Stomach (tissue), 9 donors: ENCODE results near the gene F11. TPM values are rescaled to one million over a fixed set of nuclear protein-coding genes. Genes with fewer than 3 reads are reported as not detected.
"Not testable (repeated sequence)": the region's sequence is repeated elsewhere in the genome, so short reads cannot be mapped to it uniquely, and the experiment has no call there.

Experiments used
- DNase-seq, 2 donors: peaks; one replicate each; pipeline versions ENCODE4 v3.0.0 to v3.0.0-alpha.2; 2013 to 2019
- H3K27ac ChIP-seq, 5 donors: fragments of 200-600 bp in 4 of 5; sonication (generic) in 4 of 5; one replicate each; pipeline ENCODE4 v1.5.1; 2013 to 2019; ENCODE audit warnings: mild to moderate bottlenecking in 1 of 5, moderate library complexity in 1 of 5
- H3K27me3 ChIP-seq, 3 donors: fragments of 200-600 bp; sonication (generic); one replicate each; pipeline ENCODE4 v1.5.1; 2017 to 2019; ENCODE audit warnings: mixed run types in 1 of 3
- H3K36me3 ChIP-seq, 4 donors: fragments of 200-600 bp; sonication (generic); 1 replicate in 3 of 4; 2 replicates in 1 of 4; pipeline ENCODE4 v1.5.1; 2016 to 2019
- H3K4me1 ChIP-seq, 4 donors: fragments of 200-600 bp; sonication (generic); one replicate each; pipeline ENCODE4 v1.5.1; 2016 to 2019
- H3K4me3 ChIP-seq, 4 donors: fragments of 200-600 bp; sonication (generic) in 3 of 4; one replicate each; pipeline ENCODE4 v1.5.1; 2016 to 2019; ENCODE audit warnings: mild to moderate bottlenecking in 1 of 4
- H3K9me3 ChIP-seq, 4 donors: fragments of 200-600 bp; sonication (generic); one replicate each; pipeline ENCODE4 v1.5.1; 2016 to 2019
- CTCF ChIP-seq, 7 experiments: fragments of 450-650 bp in 4 of 7; fragments of 200-600 bp in 3 of 7; sonication (generic) in 3 of 7; IDR thresholded peaks; one replicate each; pipeline ENCODE4 v1.5.1; 2016 to 2019; ENCODE audit warnings: antibody characterized with exemption in 7 of 7, control low read depth in 2 of 7, mild to moderate bottlenecking in 1 of 7
- EP300 ChIP-seq: sonication (generic); formaldehyde crosslinking; IDR thresholded peaks from one replicate; pipeline ENCODE4 v1.6.1; 2017; ENCODE audit warnings: antibody characterized with exemption
- POLR2A ChIP-seq, 4 donors: fragments of 450-650 bp; IDR thresholded peaks; one replicate each; pipeline ENCODE4 v1.6.1; 2016; ENCODE audit warnings: antibody characterized with exemption in 4 of 4, control low read depth in 2 of 4, mild to moderate bottlenecking in 1 of 4, moderate library complexity in 1 of 4
- POLR2AphosphoS5 ChIP-seq, 3 donors: sonication (generic); formaldehyde crosslinking; IDR thresholded peaks; one replicate each; pipeline ENCODE4 v1.6.1; 2016; ENCODE audit warnings: antibody characterized with exemption in 3 of 3
- WGBS, 5 donors: extraction: QIAGEN DNeasy Blood & Tissue Kit in 3 of 5; methylation state at CpG; one replicate each; pipeline versions ENCODE4 v1.1.5 to v1.1.7; 2013 to 2018; 5-methylcytosine and 5-hydroxymethylcytosine counted together
- intact Hi-C: fragments of 100-400 bp; cut with DNase I; formaldehyde crosslinking; loops from one replicate; pipeline ENCODE4 v1.15.1; 2023; ENCODE audit warnings: low total_unique reads
- polyA plus RNA-seq, 3 donors: library from polyadenylated mRNA; stranded (reverse); fragments of 200-250 nt; gene quantifications; one replicate each; pipeline ENCODE4 v1.2.3, GENCODE V29; 2013
- total RNA-seq, 5 donors: library from RNA; depleted of rRNA; stranded (reverse); fragments of >200 nt; gene quantifications; one replicate each; pipeline versions ENCODE4 v1.1.0 to v1.2.3, GENCODE V29; 2014 to 2016
- donor health status: healthy with polysubstance abuse.
- donor health status: Bipolar disorder and iron deficiency.
- donor health status: healthy.

F11 gene
- total and polyA plus RNA-seq, 8 donors = 0.18 TPM; not detected in 7

GRCh38 chr4:186304866-186305505 is 39.0 kb downstream of the F11 start:
- Histone ChIP-seq H3K4me1 (peaks cover 0 to 16% (median 5%) of the 10 kb centered on the region in 4 donors), H3K27ac (no peak overlapping the region), H3K9me3 (no peaks in the 10 kb centered on the region), H3K4me3 (no peak overlapping the region), H3K27me3 (peaks cover 0 to 3% (median 0%) of the 10 kb centered on the region in 3 donors), H3K36me3 (no peaks in the 10 kb centered on the region)
- WGBS, 5 donors = 58 to 70% (median 65%) methylated on average over 13 of the region's 13 CpGs
- TF ChIP-seq CTCF (IDR thresholded peaks at IDR 0.05) (no peak), EP300 (no peak), POLR2A (IDR thresholded peaks at IDR 0.05) (no peak), POLR2AphosphoS5 (IDR thresholded peaks at IDR 0.05) (no peak)
- peak in 1 of 2 donors; percentile 67 for DNase-seq
- intact Hi-C loops = no loop called here

- intact Hi-C loops = no loop called here
- Histone ChIP-seq H3K27ac (no peak overlapping the region), H3K9me3 (no peaks in the 10 kb centered on the region), H3K4me3 (no peak overlapping the region), H3K36me3 (no peaks in the 10 kb centered on the region), H3K4me1 (peaks cover 0 to 16% (median 5%) of the 10 kb centered on the region in 4 donors), H3K27me3 (peaks cover 0 to 3% (median 0%) of the 10 kb centered on the region in 3 donors)
- TF ChIP-seq CTCF (IDR thresholded peaks at IDR 0.05) = no peak
- TF ChIP-seq POLR2AphosphoS5 (IDR thresholded peaks at IDR 0.05) = no peak
- TF ChIP-seq EP300 = no peak
- peak in 1 of 2 donors; percentile 23 for DNase-seq
- 50 to 74% (median 62%) methylated on average over 4 of the region's 4 CpGs for WGBS, 5 donors
These were observed 41.5 kb downstream of the F11 start for GRCh38 chr4:186307497-186307896.

- no peak overlapping the region for H3K27ac ChIP-seq
- WGBS, 5 donors = 53 to 80% (median 62%) methylated on average over 3 of the region's 3 CpGs
- peaks cover 0 to 16% (median 5%) of the 10 kb centered on the region in 4 donors for H3K4me1 ChIP-seq
- DNase-seq = peak in 1 of 2 donors; percentile 42
- no peak for TF ChIP-seq POLR2A (IDR thresholded peaks at IDR 0.05)
- no peak for TF ChIP-seq EP300
- no peak for TF ChIP-seq CTCF (IDR thresholded peaks at IDR 0.05)
- no peak for TF ChIP-seq POLR2AphosphoS5 (IDR thresholded peaks at IDR 0.05)
- peaks cover 0 to 3% (median 0%) of the 10 kb centered on the region in 3 donors for H3K27me3 ChIP-seq
- H3K4me3 ChIP-seq = no peak overlapping the region
- no peaks in the 10 kb centered on the region for H3K36me3 ChIP-seq
- H3K9me3 ChIP-seq = no peaks in the 10 kb centered on the region
- intact Hi-C loops = no loop called here
These were observed 41.9 kb downstream of the F11 start for GRCh38 chr4:186307916-186308315.

- Histone ChIP-seq H3K4me1 (no peaks in the 10 kb centered on the region), H3K9me3 (no peaks in the 10 kb centered on the region), H3K36me3 (no peaks in the 10 kb centered on the region), H3K27me3 (no peaks in the 10 kb centered on the region), H3K27ac (no peak overlapping the region), H3K4me3 (no peak overlapping the region)
- TF ChIP-seq POLR2A (IDR thresholded peaks at IDR 0.05) = no peak
- TF ChIP-seq POLR2AphosphoS5 (IDR thresholded peaks at IDR 0.05) = no peak
- no peak for TF ChIP-seq CTCF (IDR thresholded peaks at IDR 0.05)
- TF ChIP-seq EP300 = no peak
- intact Hi-C loops = no loop called here
- 70 to 84% (median 79%) methylated on average over 6 of the region's 6 CpGs for WGBS, 5 donors
- no peak for DNase-seq
These were observed 52.5 kb downstream of the F11 start for GRCh38 chr4:186318481-186318880.

- H3K36me3 ChIP-seq, H3K9me3 ChIP-seq, H3K4me3 ChIP-seq, DNase-seq, intact Hi-C loops, H3K4me1 ChIP-seq, H3K27me3 ChIP-seq, H3K27ac ChIP-seq: not testable (repeated sequence)
- 91 to 98% (median 94%) methylated on average over 21 to 33 of the region's 33 CpGs for WGBS, 5 donors
These were observed 58.7 kb downstream of the F11 start for GRCh38 chr4:186324660-186325059.
